OCI-LY3 (cell line): ENCODE results near the gene NFATC3.

Source experiments
- H2AFZ ChIP-seq: fragments of 200-600, 300-600 bp; shearing (Covaris generic); 2 replicates; pipeline ENCODE4 v1.6.0; 2014; ENCODE audit warnings: antibody characterized with exemption, low read depth, low read length
- H3K27ac ChIP-seq: fragments of 200-600, 300-600 bp; sonication (generic); 2 replicates; pipeline ENCODE4 v1.5.1; 2014; ENCODE audit warnings: mild to moderate bottlenecking, low read length, moderate library complexity, mixed read lengths
- H3K27me3 ChIP-seq: fragments of 200-600, 300-600 bp; sonication (generic); 2 replicates; pipeline ENCODE4 v1.6.1; 2014; ENCODE audit warnings: low read depth, low read length, mixed read lengths
- H3K36me3 ChIP-seq: fragments of 200-600, 300-600 bp; sonication (generic); replicated peaks from 2 replicates; pipeline ENCODE3; 2014; ENCODE audit warnings: low read depth, low read length, mixed read lengths
- H3K4me1 ChIP-seq: fragments of 300-600, 200-600 bp; sonication (generic); 2 replicates; pipeline ENCODE4 v1.6.1; 2014; ENCODE audit warnings: low read length, mixed read lengths
- H3K4me2 ChIP-seq: fragments of 200-600, 300-600 bp; sonication (generic); 2 replicates; pipeline ENCODE4 v1.6.1; 2014; ENCODE audit warnings: low read length, mixed read lengths
- H3K4me3 ChIP-seq: fragments of 300-600, 200-600 bp; sonication (generic); 2 replicates; pipeline ENCODE4 v1.5.1; 2014; ENCODE audit warnings: antibody characterized with exemption, mild to moderate bottlenecking, low read length, moderate library complexity
- H3K79me2 ChIP-seq: fragments of 300-600, 200-600 bp; shearing (Covaris generic); 2 replicates; pipeline ENCODE4 v1.6.1; 2014; ENCODE audit warnings: mild to moderate bottlenecking, low read length, mixed read lengths
- H3K9ac ChIP-seq: fragments of 300-600, 200-600 bp; shearing (Covaris generic); 2 replicates; pipeline ENCODE4 v1.6.0; 2014; ENCODE audit warnings: mild to moderate bottlenecking, low read length, moderate library complexity
- H3K9me3 ChIP-seq: fragments of 200-600, 300-600 bp; shearing (Covaris generic); 2 replicates; pipeline ENCODE4 v1.6.1; 2014; ENCODE audit warnings: low read length, mixed read lengths; ENCODE audit not compliant: insufficient read depth
- H4K20me1 ChIP-seq: fragments of 200-600, 300-600 bp; sonication (generic); 2 replicates; pipeline ENCODE4 v1.6.1; 2016; ENCODE audit warnings: low read length, mixed read lengths; ENCODE audit not compliant: insufficient read depth
- CTCF ChIP-seq: fragments of 200-600, 300-600 bp; sonication (generic); IDR thresholded peaks from 2 replicates; pipeline ENCODE4 v1.5.1; 2014; ENCODE audit warnings: antibody characterized with exemption, low read length, low read depth
- EZH2phosphoT487 ChIP-seq: fragments of 200-600 bp; shearing (Covaris generic); IDR thresholded peaks from 2 replicates; pipeline ENCODE4 v1.6.1; 2018; ENCODE audit warnings: antibody characterized with exemption, mixed run types, low read depth

NFATC3 gene

GRCh38 chr16:68249371-68249770, 164.2 kb downstream of the NFATC3 start:
- Histone ChIP-seq H4K20me1 (no peaks in the 10 kb centered on the region), H3K4me1 (peaks cover 10% of the 10 kb centered on the region; the same call in 1 of the 2 replicates), H2AFZ (no peak overlapping the region), H3K27ac (no peak overlapping the region), H3K79me2 (no peaks in the 10 kb centered on the region), H3K9ac (no peak overlapping the region), H3K36me3 (no peaks in the 10 kb centered on the region), H3K27me3 (no peaks in the 10 kb centered on the region), H3K4me3 (no peak overlapping the region), H3K9me3 (no peaks in the 10 kb centered on the region), H3K4me2 (no peak overlapping the region)
- TF ChIP-seq EZH2phosphoT487 (no peak), CTCF (no peak)

- H3K27me3 ChIP-seq = no peaks in the 10 kb centered on the region
- H3K4me1 ChIP-seq = peaks cover 3% of the 10 kb centered on the region; the same call in 1 of the 2 replicates
- no peak overlapping the region for H2AFZ ChIP-seq
- TF ChIP-seq EZH2phosphoT487 (no peak), CTCF (no peak)
- no peak overlapping the region for H3K4me3 ChIP-seq
- H3K36me3 ChIP-seq = no peaks in the 10 kb centered on the region
- H3K79me2 ChIP-seq = no peaks in the 10 kb centered on the region
- H4K20me1 ChIP-seq = no peaks in the 10 kb centered on the region
- H3K9ac ChIP-seq = no peak overlapping the region
- H3K27ac ChIP-seq = no peak overlapping the region
- H3K9me3 ChIP-seq = no peaks in the 10 kb centered on the region
- H3K4me2 ChIP-seq = no peak overlapping the region
Observed at GRCh38 chr16:68250951-68251350, 165.8 kb downstream of the NFATC3 start.

GRCh38 chr16:68251832-68252231, 166.7 kb downstream of the NFATC3 start:
- Histone ChIP-seq H3K36me3 (no peaks in the 10 kb centered on the region), H4K20me1 (no peaks in the 10 kb centered on the region), H3K9me3 (no peaks in the 10 kb centered on the region), H3K9ac (no peak overlapping the region), H3K27me3 (no peaks in the 10 kb centered on the region), H3K4me1 (no peaks in the 10 kb centered on the region), H3K4me3 (no peak overlapping the region), H2AFZ (no peak overlapping the region), H3K4me2 (no peak overlapping the region), H3K79me2 (no peaks in the 10 kb centered on the region), H3K27ac (no peak overlapping the region)
- TF ChIP-seq EZH2phosphoT487 (no peak), CTCF (no peak)

GRCh38 chr16:68252383-68252782, 167.2 kb downstream of the NFATC3 start:
- Histone ChIP-seq H2AFZ (no peak overlapping the region), H3K4me3 (no peak overlapping the region), H3K9ac (no peak overlapping the region), H3K36me3 (no peaks in the 10 kb centered on the region), H3K27ac (no peak overlapping the region), H3K4me2 (no peak overlapping the region), H3K9me3 (no peaks in the 10 kb centered on the region), H3K4me1 (no peaks in the 10 kb centered on the region), H3K79me2 (no peaks in the 10 kb centered on the region), H4K20me1 (no peaks in the 10 kb centered on the region), H3K27me3 (no peaks in the 10 kb centered on the region)
- TF ChIP-seq EZH2phosphoT487 = no peak
- TF ChIP-seq CTCF = no peak
